Type B pancreatic cell (in vitro differentiated cells): ENCODE results near the gene MAB21L4. TPM values are rescaled to one million over a fixed set of nuclear protein-coding genes. Genes with fewer than 3 reads are reported as not detected.

ENCODE experiments used
- DNase-seq: peaks from one replicate; pipeline ENCODE4 v3.0.0; 2021; ENCODE audit warnings: mixed read lengths; ENCODE audit not compliant: unreplicated experiment; ENCODE audit errors: extremely low spot score
- H3K27ac Mint-ChIP-seq: 2 replicates; pipeline ENCODE4 v1.8.0; 2021; ENCODE audit warnings: mild to moderate bottlenecking, mixed read lengths
- H3K27me3 Mint-ChIP-seq: 2 replicates; pipeline ENCODE4 v1.8.0; 2021; ENCODE audit warnings: mixed read lengths
- H3K36me3 Mint-ChIP-seq: 2 replicates; pipeline ENCODE4 v1.8.0; 2021; ENCODE audit warnings: mixed read lengths
- H3K4me1 Mint-ChIP-seq: one replicate; pipeline ENCODE4 v1.8.0; 2021; ENCODE audit warnings: mixed read lengths; ENCODE audit not compliant: unreplicated experiment
- H3K4me3 Mint-ChIP-seq: 2 replicates; pipeline ENCODE4 v1.8.0; 2021; ENCODE audit warnings: mild to moderate bottlenecking, mixed read lengths
- H3K9me3 Mint-ChIP-seq: 2 replicates; pipeline ENCODE4 v1.8.0; 2021; ENCODE audit warnings: mixed read lengths
- CTCF ChIP-seq: fragments of 200-600 bp; sonication (generic); conservative IDR thresholded peaks from 2 replicates; pipeline ENCODE4 v1.5.0; 2021; ENCODE audit warnings: antibody characterized with exemption, mild to moderate bottlenecking
- total RNA-seq: library from RNA; stranded (reverse); gene quantifications from 2 replicates; pipeline ENCODE4 v1.2.1, GENCODE V29; 2021; ENCODE audit warnings: low replicate concordance

Gene MAB21L4
- total RNA-seq, 1 donor from 2014 or later = 62.0 TPM

- DNase-seq = peak; percentile 90
- H3K27ac Mint-ChIP-seq = no peak overlapping the region
- H3K4me3 Mint-ChIP-seq = no peak overlapping the region
- peaks cover 5% of the 10 kb centered on the region for H3K4me1 Mint-ChIP-seq
- peaks cover 4% of the 10 kb centered on the region for H3K36me3 Mint-ChIP-seq
- peaks cover 3% of the 10 kb centered on the region for H3K27me3 Mint-ChIP-seq
- TF ChIP-seq CTCF = peak; percentile 99
- peaks cover 6% of the 10 kb centered on the region for H3K9me3 Mint-ChIP-seq
Observed at GRCh38 chr2:240851078-240851991, 44.6 kb downstream of the MAB21L4 start.

- no peak overlapping the region for H3K27ac Mint-ChIP-seq
- no peak overlapping the region for H3K4me3 Mint-ChIP-seq
- peaks cover 6% of the 10 kb centered on the region for H3K9me3 Mint-ChIP-seq
- no peak for DNase-seq
- H3K27me3 Mint-ChIP-seq = peaks cover 6% of the 10 kb centered on the region
- peaks cover 5% of the 10 kb centered on the region for H3K4me1 Mint-ChIP-seq
- peaks cover 4% of the 10 kb centered on the region for H3K36me3 Mint-ChIP-seq
- TF ChIP-seq CTCF = no peak
Observed at GRCh38 chr2:240850756-240851077, 45.2 kb downstream of the MAB21L4 start.

GRCh38 chr2:240850026-240850425 is 45.9 kb downstream of the MAB21L4 start:
- Mint-ChIP-seq H3K27ac (no peak overlapping the region), H3K27me3 (peaks cover 10% of the 10 kb centered on the region), H3K36me3 (peaks cover 4% of the 10 kb centered on the region), H3K4me1 (peaks cover 5% of the 10 kb centered on the region), H3K4me3 (no peak overlapping the region), H3K9me3 (peaks cover 6% of the 10 kb centered on the region)
- no peak for TF ChIP-seq CTCF
- no peak for DNase-seq

GRCh38 chr2:240848900-240849680 is 46.9 kb downstream of the MAB21L4 start:
- Mint-ChIP-seq H3K4me1 (peaks cover 5% of the 10 kb centered on the region), H3K36me3 (peaks cover 1% of the 10 kb centered on the region), H3K4me3 (no peak overlapping the region), H3K9me3 (peaks cover 2% of the 10 kb centered on the region), H3K27me3 (peaks cover 17% of the 10 kb centered on the region), H3K27ac (no peak overlapping the region)
- no peak for DNase-seq
- TF ChIP-seq CTCF = no peak

- TF ChIP-seq CTCF = no peak
- no peaks in the 10 kb centered on the region for H3K36me3 Mint-ChIP-seq
- H3K4me1 Mint-ChIP-seq = peaks cover 5% of the 10 kb centered on the region
- DNase-seq = no peak
- H3K9me3 Mint-ChIP-seq = no peaks in the 10 kb centered on the region
- H3K4me3 Mint-ChIP-seq = no peak overlapping the region
- H3K27ac Mint-ChIP-seq = no peak overlapping the region
- H3K27me3 Mint-ChIP-seq = peaks cover 26% of the 10 kb centered on the region
Observed at GRCh38 chr2:240847817-240848216, 48.1 kb downstream of the MAB21L4 start.
